MM.1S (cell line): ENCODE results near the gene KCTD10.
"Not testable (repeated sequence)": the region's sequence is repeated elsewhere in the genome, so short reads cannot be mapped to it uniquely, and the experiment has no call there.

Experiments used
- EZH2 ChIP-seq: fragments of 300-600 bp; sonication (generic); optimal IDR thresholded peaks from 2 replicates; pipeline ENCODE3; 2017; ENCODE audit warnings: low read depth, mild to moderate bottlenecking, antibody characterized with exemption, low read length, mixed read lengths
- EZH2phosphoT487 ChIP-seq: fragments of 300-600 bp; sonication (generic); IDR thresholded peaks from 2 replicates; pipeline ENCODE4 v1.6.1; 2018; ENCODE audit warnings: antibody characterized with exemption, low read length
- TF ChIP-seq, protein P1 (sequence below): fragments of 300-600 bp; sonication (generic); IDR thresholded peaks from 2 replicates; pipeline ENCODE4 v1.5.1; 2016; ENCODE audit warnings: antibody characterized with exemption, low read length, mixed read lengths

DNA sequence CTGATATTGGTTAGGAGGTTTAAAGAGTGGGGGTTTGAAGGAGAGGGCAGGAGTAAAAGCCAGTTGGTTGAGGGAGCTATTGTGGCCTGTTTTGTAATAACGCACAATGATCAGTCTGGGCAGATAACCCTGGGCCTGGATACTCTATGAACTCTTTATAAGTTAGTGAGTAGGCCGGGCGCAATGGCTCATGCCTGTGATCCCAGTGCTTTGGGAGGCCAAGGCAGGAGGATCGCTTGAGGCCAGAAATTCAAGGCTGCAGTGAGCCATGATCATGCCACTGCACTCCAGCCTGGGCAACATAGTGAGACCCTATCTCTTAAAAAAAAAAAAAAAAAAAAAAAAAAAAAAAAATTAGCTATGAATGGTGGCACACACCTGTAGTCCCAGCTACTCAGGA lies 71.0 kb downstream of the KCTD10 start:
- TF ChIP-seq, protein P1, sequence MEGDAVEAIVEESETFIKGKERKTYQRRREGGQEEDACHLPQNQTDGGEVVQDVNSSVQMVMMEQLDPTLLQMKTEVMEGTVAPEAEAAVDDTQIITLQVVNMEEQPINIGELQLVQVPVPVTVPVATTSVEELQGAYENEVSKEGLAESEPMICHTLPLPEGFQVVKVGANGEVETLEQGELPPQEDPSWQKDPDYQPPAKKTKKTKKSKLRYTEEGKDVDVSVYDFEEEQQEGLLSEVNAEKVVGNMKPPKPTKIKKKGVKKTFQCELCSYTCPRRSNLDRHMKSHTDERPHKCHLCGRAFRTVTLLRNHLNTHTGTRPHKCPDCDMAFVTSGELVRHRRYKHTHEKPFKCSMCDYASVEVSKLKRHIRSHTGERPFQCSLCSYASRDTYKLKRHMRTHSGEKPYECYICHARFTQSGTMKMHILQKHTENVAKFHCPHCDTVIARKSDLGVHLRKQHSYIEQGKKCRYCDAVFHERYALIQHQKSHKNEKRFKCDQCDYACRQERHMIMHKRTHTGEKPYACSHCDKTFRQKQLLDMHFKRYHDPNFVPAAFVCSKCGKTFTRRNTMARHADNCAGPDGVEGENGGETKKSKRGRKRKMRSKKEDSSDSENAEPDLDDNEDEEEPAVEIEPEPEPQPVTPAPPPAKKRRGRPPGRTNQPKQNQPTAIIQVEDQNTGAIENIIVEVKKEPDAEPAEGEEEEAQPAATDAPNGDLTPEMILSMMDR, result not testable (repeated sequence)
- not testable (repeated sequence) for TF ChIP-seq EZH2, EZH2phosphoT487
